ENCODE results near the gene APLP2.
"Not testable (repeated sequence)": the region's sequence is repeated elsewhere in the genome, so short reads cannot be mapped to it uniquely, and the experiment has no call there.

The APLP2 gene
- total RNA-seq = 82.8 to 156 (median 126) reads per million in 9 experiments

DNA sequence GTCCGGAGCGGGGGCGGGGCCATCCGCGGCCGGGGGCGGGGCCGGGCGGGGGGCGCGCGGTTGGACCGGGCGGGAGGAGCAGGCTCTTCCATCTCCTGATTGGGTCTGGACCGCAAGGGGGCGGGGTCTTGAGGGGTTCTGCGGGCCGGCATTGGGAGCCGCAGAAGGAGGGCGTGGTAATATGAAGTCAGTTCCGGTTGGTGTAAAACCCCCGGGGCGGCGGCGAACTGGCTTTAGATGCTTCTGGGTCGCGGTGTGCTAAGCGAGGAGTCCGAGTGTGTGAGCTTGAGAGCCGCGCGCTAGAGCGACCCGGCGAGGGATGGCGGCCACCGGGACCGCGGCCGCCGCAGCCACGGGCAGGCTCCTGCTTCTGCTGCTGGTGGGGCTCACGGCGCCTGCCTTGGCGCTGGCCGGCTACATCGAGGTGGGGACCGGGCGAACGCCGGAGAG, at the start of gene APLP2:
Gene APLP2 (plus strand): TSS at position 236 of the 450 bp plus-strand sequence. CDS start 84 bp downstream, at position 320.
- H3K9me3 Mint-ChIP-seq = no peaks in the 10 kb centered on the region
- peak within 1 kb of the TSS; percentile 94 to 98 for H3K27ac Mint-ChIP-seq
- DNase-seq = peak; percentile 96 to 98 (median 96)
- peaks cover 22 to 23% of the 10 kb centered on the region in 2 donors for H3K4me1 Mint-ChIP-seq (ENCODE audit: low read depth in 2 of 2)
- ATAC-seq (replicated peaks) = peak; percentile 89
- H3K36me3 Mint-ChIP-seq (ENCODE audit: insufficient read depth) = peaks cover 18% of the 10 kb centered on the region
- peaks cover 2 to 4% of the 10 kb centered on the region in 2 donors for H3K27me3 Mint-ChIP-seq
- peak within 1 kb of the TSS; percentile 93 to 98 for H3K4me3 Mint-ChIP-seq

DNA sequence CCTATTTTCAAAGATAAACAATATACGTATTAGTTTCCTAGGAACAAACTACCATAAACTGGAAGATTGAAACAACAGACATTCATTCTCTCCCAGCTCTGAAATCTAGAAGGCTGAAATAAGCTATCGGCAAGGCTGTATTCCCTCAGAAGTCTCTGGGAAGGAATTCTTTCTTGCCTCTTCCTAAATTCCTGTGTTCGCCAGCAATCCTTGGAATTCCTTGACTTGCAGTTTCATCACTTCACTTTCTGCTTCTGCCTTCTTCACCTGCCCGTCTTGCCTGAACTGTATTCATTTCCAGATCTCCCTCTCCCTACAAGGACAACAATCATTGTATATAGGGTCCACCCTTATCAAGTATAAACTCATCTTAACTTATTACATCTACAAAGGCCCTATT, 49.4 kb upstream of the APLP2 start:
- DNase-seq (no peak), ATAC-seq (replicated peaks) (no peak)
- no peaks in the 10 kb centered on the region for H3K4me1 Mint-ChIP-seq (ENCODE audit: low read depth in 2 of 2)
- H3K27ac Mint-ChIP-seq = no peak overlapping the region
- H3K36me3 Mint-ChIP-seq (ENCODE audit: insufficient read depth) = no peaks in the 10 kb centered on the region
- peaks cover 0 to 2% of the 10 kb centered on the region in 2 donors for H3K9me3 Mint-ChIP-seq
- H3K27me3 Mint-ChIP-seq = peaks cover 6 to 9% of the 10 kb centered on the region in 2 donors
- no peak overlapping the region for H3K4me3 Mint-ChIP-seq

- H3K27ac Mint-ChIP-seq; H3K36me3 Mint-ChIP-seq (ENCODE audit: insufficient read depth); ATAC-seq (replicated peaks); H3K9me3 Mint-ChIP-seq; H3K4me1 Mint-ChIP-seq (ENCODE audit: low read depth in 2 of 2); H3K4me3 Mint-ChIP-seq; DNase-seq; H3K27me3 Mint-ChIP-seq: not testable (repeated sequence)
These were observed 48.1 kb upstream of the APLP2 start for GRCh38 chr11:130021606-130022005.

DNA sequence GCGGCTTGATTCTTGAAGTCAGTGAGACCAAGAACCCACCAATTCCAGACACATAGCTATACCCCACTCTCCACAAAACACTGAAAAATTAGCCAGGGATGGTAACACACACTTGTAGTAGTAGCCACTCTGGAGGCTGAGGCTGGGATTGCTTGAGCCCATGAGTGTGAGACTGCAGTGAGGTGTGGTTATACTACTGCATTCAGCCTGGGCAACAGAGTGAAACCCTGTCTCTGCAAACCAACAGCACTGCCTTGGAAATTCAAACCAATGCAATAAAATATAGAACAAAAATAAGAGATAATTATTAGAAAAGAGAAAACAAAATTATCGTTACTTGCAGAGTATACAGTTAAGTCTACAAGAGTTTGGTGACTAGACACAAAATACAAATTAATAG, 46.9 kb upstream of the APLP2 start:
- Mint-ChIP-seq H3K36me3 (ENCODE audit: insufficient read depth) (no peaks in the 10 kb centered on the region), H3K27ac (no peak overlapping the region), H3K9me3 (no peaks in the 10 kb centered on the region), H3K4me1 (ENCODE audit: low read depth in 2 of 2) (no peaks in the 10 kb centered on the region), H3K4me3 (no peak overlapping the region), H3K27me3 (peaks cover 0 to 9% of the 10 kb centered on the region in 2 donors)
- no peak for ATAC-seq (replicated peaks)
- no peak for DNase-seq

GRCh38 chr11:130023204-130023603, 46.5 kb upstream of the APLP2 start:
- DNase-seq (no peak), ATAC-seq (replicated peaks) (no peak)
- no peaks in the 10 kb centered on the region for H3K9me3 Mint-ChIP-seq
- no peak overlapping the region for H3K4me3 Mint-ChIP-seq
- peaks cover 0 to 9% of the 10 kb centered on the region in 2 donors for H3K27me3 Mint-ChIP-seq
- no peaks in the 10 kb centered on the region for H3K36me3 Mint-ChIP-seq (ENCODE audit: insufficient read depth)
- no peaks in the 10 kb centered on the region for H3K4me1 Mint-ChIP-seq (ENCODE audit: low read depth in 2 of 2)
- H3K27ac Mint-ChIP-seq = no peak overlapping the region

DNA sequence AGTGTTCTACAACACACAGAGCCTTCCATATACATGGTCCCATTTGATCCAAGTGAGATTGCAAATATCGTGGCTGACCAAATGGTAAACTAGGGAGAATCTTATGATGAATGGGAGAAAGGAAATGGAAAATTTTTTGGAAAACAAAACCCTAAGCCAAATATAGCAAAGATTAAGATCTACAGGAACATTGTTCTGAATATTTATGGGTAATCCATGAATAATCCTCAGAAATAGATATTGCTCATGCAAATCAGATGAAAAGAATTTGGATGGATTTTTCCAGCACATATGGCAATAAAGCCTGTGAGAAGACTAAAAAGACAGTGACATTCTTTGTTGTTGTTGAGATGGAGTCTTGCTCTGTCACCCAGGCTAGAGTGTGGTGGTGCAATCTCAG, 45.3 kb upstream of the APLP2 start:
- no peaks in the 10 kb centered on the region for H3K4me1 Mint-ChIP-seq (ENCODE audit: low read depth in 2 of 2)
- no peaks in the 10 kb centered on the region for H3K9me3 Mint-ChIP-seq
- peaks cover 0 to 9% of the 10 kb centered on the region in 2 donors for H3K27me3 Mint-ChIP-seq
- no peaks in the 10 kb centered on the region for H3K36me3 Mint-ChIP-seq (ENCODE audit: insufficient read depth)
- ATAC-seq (replicated peaks) = no peak
- no peak overlapping the region for H3K4me3 Mint-ChIP-seq
- no peak for DNase-seq
- no peak overlapping the region for H3K27ac Mint-ChIP-seq

- DNase-seq = no peak
- no peak overlapping the region for H3K4me3 Mint-ChIP-seq
- no peaks in the 10 kb centered on the region for H3K36me3 Mint-ChIP-seq (ENCODE audit: insufficient read depth)
- peaks cover 0 to 9% of the 10 kb centered on the region in 2 donors for H3K27me3 Mint-ChIP-seq
- no peak for ATAC-seq (replicated peaks)
- no peak overlapping the region for H3K27ac Mint-ChIP-seq
- H3K4me1 Mint-ChIP-seq (ENCODE audit: low read depth in 2 of 2) = no peaks in the 10 kb centered on the region
- no peaks in the 10 kb centered on the region for H3K9me3 Mint-ChIP-seq
These were observed 44.3 kb upstream of the APLP2 start for GRCh38 chr11:130025371-130025770.

DNA sequence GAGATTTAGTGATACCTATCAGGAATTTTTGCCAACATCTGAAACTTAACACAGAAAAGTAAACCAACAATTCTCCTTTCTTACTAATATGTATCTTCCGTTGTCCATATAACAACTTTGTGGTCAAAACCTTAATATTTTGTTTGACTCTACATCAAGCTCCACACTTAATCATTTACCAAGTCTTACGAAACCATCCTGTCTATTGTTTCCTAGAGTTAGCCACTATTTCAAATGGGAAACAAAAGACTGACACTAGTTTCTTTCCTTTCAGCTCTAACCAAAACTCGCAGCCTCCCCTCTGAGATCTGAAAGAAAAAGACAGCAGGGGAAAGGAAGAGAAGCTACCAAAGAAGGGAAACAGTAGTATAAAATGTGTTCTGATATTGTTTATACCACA, 40.6 kb upstream of the APLP2 start:
- ATAC-seq (replicated peaks) = no peak
- Mint-ChIP-seq H3K36me3 (ENCODE audit: insufficient read depth) (no peaks in the 10 kb centered on the region), H3K27me3 (no peaks in the 10 kb centered on the region), H3K9me3 (no peaks in the 10 kb centered on the region), H3K4me1 (ENCODE audit: low read depth in 2 of 2) (no peaks in the 10 kb centered on the region), H3K27ac (peak overlapping the region in 1 of 2 donors; percentile 10), H3K4me3 (no peak overlapping the region)
- DNase-seq = no peak

DNA sequence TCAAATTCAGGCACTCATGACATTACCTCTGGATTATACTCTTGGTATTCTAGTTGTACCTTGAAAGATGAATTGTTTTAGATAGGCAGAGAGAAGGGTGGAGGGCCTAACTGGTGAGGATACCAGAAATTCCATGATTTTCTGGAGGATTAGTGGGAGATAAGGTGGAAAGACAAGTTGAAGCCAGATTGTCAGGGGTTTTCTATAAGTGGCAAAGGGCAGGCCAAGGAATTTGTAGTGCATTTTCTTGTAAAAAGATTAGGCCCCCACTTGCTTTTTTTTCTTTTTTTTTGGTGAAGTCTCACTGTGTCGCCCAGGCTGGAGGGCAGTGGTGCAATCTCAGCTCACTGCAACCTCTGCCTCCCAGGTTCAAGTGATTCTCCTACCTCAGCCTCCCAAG, 38.6 kb upstream of the APLP2 start:
- DNase-seq = no peak

GRCh38 chr11:130031945-130032344, 37.7 kb upstream of the APLP2 start:
- DNase-seq (no peak), ATAC-seq (replicated peaks) (no peak)
- Mint-ChIP-seq H3K9me3 (no peaks in the 10 kb centered on the region), H3K4me3 (no peak overlapping the region), H3K4me1 (ENCODE audit: low read depth in 2 of 2) (no peaks in the 10 kb centered on the region), H3K27ac (no peak overlapping the region), H3K36me3 (ENCODE audit: insufficient read depth) (no peaks in the 10 kb centered on the region), H3K27me3 (peaks cover 0 to 13% of the 10 kb centered on the region in 2 donors)

More for the DNA sequence above, 38.6 kb upstream of the APLP2 start:
- Mint-ChIP-seq H3K4me3 (no peak overlapping the region), H3K27ac (no peak overlapping the region), H3K27me3 (peaks cover 0 to 7% of the 10 kb centered on the region in 2 donors), H3K9me3 (no peaks in the 10 kb centered on the region), H3K4me1 (ENCODE audit: low read depth in 2 of 2) (no peaks in the 10 kb centered on the region), H3K36me3 (ENCODE audit: insufficient read depth) (no peaks in the 10 kb centered on the region)
- ATAC-seq (replicated peaks) = no peak

- DNase-seq = no peak
- peaks cover 5 to 17% of the 10 kb centered on the region in 2 donors for H3K27me3 Mint-ChIP-seq
- no peak for ATAC-seq (replicated peaks)
- no peak overlapping the region for H3K4me3 Mint-ChIP-seq
- H3K4me1 Mint-ChIP-seq (ENCODE audit: low read depth in 2 of 2) = no peaks in the 10 kb centered on the region
- H3K36me3 Mint-ChIP-seq (ENCODE audit: insufficient read depth) = no peaks in the 10 kb centered on the region
- no peak overlapping the region for H3K27ac Mint-ChIP-seq
- H3K9me3 Mint-ChIP-seq = no peaks in the 10 kb centered on the region
These were observed 36.8 kb upstream of the APLP2 start for GRCh38 chr11:130032931-130033330.

DNA sequence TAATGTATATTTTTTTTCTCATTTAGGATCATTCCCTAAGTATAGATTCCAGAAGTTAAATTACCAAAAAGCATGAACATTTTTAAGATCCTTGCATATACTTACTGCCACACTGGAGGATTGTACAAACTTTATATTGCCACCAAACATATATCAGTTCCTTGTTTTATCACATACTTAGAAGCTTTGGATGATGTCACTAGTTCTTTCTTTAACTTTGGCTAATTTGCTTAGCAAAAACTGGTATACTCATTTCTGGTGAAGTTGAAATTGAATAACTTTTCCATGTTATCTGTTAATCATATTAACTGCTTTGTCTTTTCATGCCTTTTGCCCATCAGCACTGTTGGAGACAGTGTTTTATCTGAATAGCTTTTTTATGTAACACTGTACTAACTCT, 35.5 kb upstream of the APLP2 start:
- peaks cover 11 to 26% of the 10 kb centered on the region in 2 donors for H3K27me3 Mint-ChIP-seq
- no peak overlapping the region for H3K4me3 Mint-ChIP-seq
- no peak for DNase-seq
- no peak for ATAC-seq (replicated peaks)
- peaks cover 3 to 6% of the 10 kb centered on the region in 2 donors for H3K4me1 Mint-ChIP-seq (ENCODE audit: low read depth in 2 of 2)
- H3K9me3 Mint-ChIP-seq = no peaks in the 10 kb centered on the region
- no peaks in the 10 kb centered on the region for H3K36me3 Mint-ChIP-seq (ENCODE audit: insufficient read depth)
- H3K27ac Mint-ChIP-seq = no peak overlapping the region

DNA sequence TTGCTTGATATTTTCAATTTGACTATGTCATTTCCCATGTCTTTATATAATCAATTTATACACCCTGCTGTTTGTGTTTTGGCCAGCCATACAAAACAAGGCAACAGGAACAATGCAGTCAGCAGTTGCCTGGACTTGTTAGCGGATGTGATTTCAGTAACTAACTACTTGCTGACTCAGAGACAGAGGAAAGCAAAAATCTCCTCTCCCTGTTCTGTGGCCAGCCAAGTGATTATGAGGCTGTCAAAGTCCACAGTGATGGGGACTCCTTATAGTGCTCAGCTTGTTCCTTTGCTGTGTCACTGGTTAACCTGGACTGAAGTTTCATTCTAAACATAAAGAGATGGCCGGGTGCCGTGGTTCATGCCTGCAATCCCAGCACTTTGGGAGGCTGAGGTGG, 32.6 kb upstream of the APLP2 start:
- Mint-ChIP-seq H3K27me3 (peaks cover 11 to 41% of the 10 kb centered on the region in 2 donors), H3K27ac (no peak overlapping the region), H3K9me3 (no peaks in the 10 kb centered on the region), H3K4me3 (no peak overlapping the region), H3K4me1 (ENCODE audit: low read depth in 2 of 2) (peaks cover 3 to 6% of the 10 kb centered on the region in 2 donors), H3K36me3 (ENCODE audit: insufficient read depth) (no peaks in the 10 kb centered on the region)
- ATAC-seq (replicated peaks) (no peak), DNase-seq (no peak)

- peaks cover 14 to 51% of the 10 kb centered on the region in 2 donors for H3K27me3 Mint-ChIP-seq
- no peaks in the 10 kb centered on the region for H3K9me3 Mint-ChIP-seq
- H3K36me3 Mint-ChIP-seq (ENCODE audit: insufficient read depth) = no peaks in the 10 kb centered on the region
- ATAC-seq (replicated peaks) (no peak), DNase-seq (no peak)
- H3K4me3 Mint-ChIP-seq = no peak overlapping the region
- no peak overlapping the region for H3K27ac Mint-ChIP-seq
- peaks cover 3 to 6% of the 10 kb centered on the region in 2 donors for H3K4me1 Mint-ChIP-seq (ENCODE audit: low read depth in 2 of 2)
These were observed 31.7 kb upstream of the APLP2 start for GRCh38 chr11:130037881-130038585.

Data from effector memory CD8-positive, alpha-beta T cell (primary cell).